Upper lobe of left lung (tissue), 4 donors: ENCODE results near the gene ANKRD63.

Experiments used
- CTCF ChIP-seq, 6 experiments: fragments of 450-650 bp in 4 of 6; fragments of 200-600 bp in 2 of 6; sonication (generic) in 2 of 6; IDR thresholded peaks; one replicate each; pipeline ENCODE4 v1.5.1; 2016 to 2019; ENCODE audit warnings: antibody characterized with exemption in 6 of 6
- EP300 ChIP-seq, 4 donors: sonication (generic); formaldehyde crosslinking; IDR thresholded peaks; one replicate each; pipeline ENCODE4 v1.5.1; 2017; ENCODE audit warnings: antibody characterized with exemption in 4 of 4, control low read depth in 2 of 4
- POLR2AphosphoS5 ChIP-seq, 2 donors: sonication (generic); formaldehyde crosslinking; IDR thresholded peaks; one replicate each; pipeline ENCODE4 v1.5.1; 2017; ENCODE audit warnings: antibody characterized with exemption in 2 of 2

GRCh38 chr15:40310993-40311392 is 28.1 kb upstream of the ANKRD63 start:
- TF ChIP-seq CTCF (IDR thresholded peaks at IDR 0.05) (no peak), POLR2AphosphoS5 (IDR thresholded peaks at IDR 0.05) (no peak), EP300 (IDR thresholded peaks at IDR 0.05) (no peak)
